GM12878 (cell line): ENCODE results near the gene CNOT8. TPM values are rescaled to one million over a fixed set of nuclear protein-coding genes. Genes with fewer than 3 reads are reported as not detected.

Source experiments
- ATAC-seq: fragments of 200-7000 bp; cut with Tn5 transposase; 3 replicates; pipeline ENCODE4 v1.9.1; 2020; ENCODE audit warnings: mild to moderate bottlenecking, moderate library complexity
- BruUV-seq: library from RNA; stranded (reverse); fragments of 400-500 nt; replicated peaks from 2 replicates; lab custom pipeline; 2021; lab: Mats Ljungman, UMichigan
- CTCF ChIA-PET: fragments of 300-600 bp; sonication (Branson Sonifier 250); formaldehyde crosslinking; extraction: SDS; loops from one replicate; lab custom pipeline; 2021; ENCODE audit warnings: inconsistent platforms; lab: Yijun Ruan, JAX
- POLR2A ChIA-PET: fragments of 350-600 bp; formaldehyde crosslinking; extraction: SDS; loops from one replicate; lab custom pipeline; 2021; ENCODE audit warnings: inconsistent platforms; lab: Charles Lee
- RAD21 ChIA-PET: fragments of 300-600 bp; sonication (Branson Sonifier 250); formaldehyde crosslinking; loops from one replicate; lab custom pipeline; 2023; ENCODE audit warnings: antibody characterized with exemption; ENCODE audit not compliant: unreplicated experiment; lab: Charles Lee
- SMC1A ChIA-PET: fragments of 300-600 bp; sonication (Branson Sonifier 250); formaldehyde crosslinking; loops from one replicate; lab custom pipeline; 2023; ENCODE audit not compliant: unreplicated experiment, uncharacterized antibody; lab: Charles Lee
- DNase-seq: peaks from one replicate; pipeline ENCODE4 v3.0.0-alpha.2; 2011; ENCODE audit warnings: low read depth, low spot score
- FAIRE-seq: peaks from 3 replicates; lab custom pipeline; 2011; peaks lifted over from hg19 to GRCh38; lab: Jason Lieb, UNC
- H2AFZ ChIP-seq: 2 replicates; pipeline ENCODE4 v1.6.0; 2011; ENCODE audit warnings: low read depth, low read length, control low read depth; ENCODE audit not compliant: control insufficient read depth
- H3K27ac ChIP-seq: 2 replicates; pipeline ENCODE4 v1.5.1; 2011; ENCODE audit warnings: control low read depth; ENCODE audit not compliant: control insufficient read depth, insufficient read depth
- H3K27me3 ChIP-seq, 2 experiments: replicated peaks in 1 of 2; 2 replicates each; pipeline versions ENCODE4 v1.6.0 to v1.6.1; 2011; ENCODE audit warnings: low read length in 1 of 2; ENCODE audit not compliant: control insufficient read depth in 2 of 2, insufficient read depth in 2 of 2
- H3K36me3 ChIP-seq, 2 experiments: 2 replicates each; pipeline ENCODE4 v1.5.1; 2011; ENCODE audit warnings: low read length in 1 of 2; ENCODE audit not compliant: control insufficient read depth in 2 of 2, insufficient read depth in 2 of 2
- H3K4me1 ChIP-seq: 2 replicates; pipeline ENCODE4 v1.6.1; 2011; ENCODE audit warnings: mild to moderate bottlenecking, low read length, moderate library complexity, mixed read lengths; ENCODE audit not compliant: control insufficient read depth, insufficient read depth
- H3K4me2 ChIP-seq: 2 replicates; pipeline ENCODE4 v1.6.0; 2011; ENCODE audit warnings: control low read depth; ENCODE audit not compliant: control insufficient read depth, insufficient read depth
- H3K4me3 ChIP-seq: fragments of 200-600 bp; sonication (generic); 2 replicates; pipeline ENCODE4 v1.5.1; 2016
- H3K79me2 ChIP-seq: 2 replicates; pipeline ENCODE4 v1.6.0; 2011; ENCODE audit warnings: low read length; ENCODE audit not compliant: control insufficient read depth, insufficient read depth
- H3K9ac ChIP-seq: 2 replicates; pipeline ENCODE4 v1.8.0; 2011; ENCODE audit warnings: low read length, control low read depth, mixed read lengths; ENCODE audit not compliant: control insufficient read depth, insufficient read depth
- H3K9me3 ChIP-seq: replicated peaks from 3 replicates; pipeline ENCODE4 v1.5.1; 2011; ENCODE audit warnings: mild to moderate bottlenecking, low read length; ENCODE audit not compliant: control insufficient read depth, insufficient read depth
- H4K20me1 ChIP-seq: 2 replicates; pipeline ENCODE4 v1.6.0; 2011; ENCODE audit not compliant: control insufficient read depth, insufficient read depth
- ATF7 ChIP-seq: fragments of 450-650 bp; IDR thresholded peaks from 2 replicates; pipeline ENCODE4 v1.6.1; 2016; ENCODE audit warnings: low read depth, mild to moderate bottlenecking
- BACH1 ChIP-seq: fragments of 450-650 bp; IDR thresholded peaks from 2 replicates; pipeline ENCODE4 v1.6.1; 2017; ENCODE audit warnings: mild to moderate bottlenecking, borderline replicate concordance
- BHLHE40 ChIP-seq, 2 experiments: fragments of 450-650 bp in 1 of 2; IDR thresholded peaks; 2 replicates each; pipeline ENCODE4 v1.6.1; 2011 to 2017; ENCODE audit warnings: low read depth in 2 of 2, borderline replicate concordance in 1 of 2, improper control_type of control experiment in 1 of 2, low read length in 1 of 2, mild to moderate bottlenecking in 1 of 2
- CBX3 ChIP-seq: fragments of 200-600 bp; sonication (generic); IDR thresholded peaks from 2 replicates; pipeline ENCODE4 v1.6.1; 2016; ENCODE audit warnings: low read depth, borderline replicate concordance
- CHD2 ChIP-seq: IDR thresholded peaks from 2 replicates; pipeline ENCODE4 v1.6.1; 2011; ENCODE audit warnings: low read depth, low read length, improper control_type of control experiment, borderline replicate concordance
- IKZF1 ChIP-seq: fragments of 450-650 bp; conservative IDR thresholded peaks from 2 replicates; pipeline ENCODE4 v1.6.1; 2017; ENCODE audit warnings: antibody characterized with exemption, mild to moderate bottlenecking
- MTA2 ChIP-seq: fragments of 450-650 bp; IDR thresholded peaks from 2 replicates; pipeline ENCODE4 v1.6.1; 2016; ENCODE audit warnings: low read depth, mild to moderate bottlenecking, moderate library complexity
- NFYA ChIP-seq: IDR thresholded peaks from 2 replicates; pipeline ENCODE4 v1.6.1; 2011; ENCODE audit warnings: low read depth, mild to moderate bottlenecking, low read length, improper control_type of control experiment, borderline replicate concordance
- NFYB ChIP-seq: IDR thresholded peaks from 2 replicates; pipeline ENCODE4 v1.6.1; 2011; ENCODE audit warnings: low read depth, mild to moderate bottlenecking, low read length, improper control_type of control experiment, moderate library complexity; ENCODE audit not compliant: insufficient read depth
- NR2C1 ChIP-seq: fragments of 450-650 bp; IDR thresholded peaks from 2 replicates; pipeline ENCODE4 v1.6.1; 2017; ENCODE audit warnings: antibody characterized with exemption, mild to moderate bottlenecking, moderate library complexity
- RELA ChIP-seq: fragments of 450-650 bp; IDR thresholded peaks from 2 replicates; pipeline ENCODE4 v1.8.0; 2014; ENCODE audit warnings: borderline replicate concordance; ENCODE audit not compliant: partially characterized antibody
- SREBF1 ChIP-seq: IDR thresholded peaks from 2 replicates; pipeline ENCODE4 v1.6.1; 2012; ENCODE audit warnings: mild to moderate bottlenecking, low read length
- STAT3 ChIP-seq: IDR thresholded peaks from 2 replicates; pipeline ENCODE4 v1.6.1; 2011; ENCODE audit warnings: low read depth, low read length, improper control_type of control experiment
- SUPT20H ChIP-seq: IDR thresholded peaks from 2 replicates; pipeline ENCODE4 v1.6.1; 2011; ENCODE audit warnings: low read depth, mild to moderate bottlenecking, low read length, moderate library complexity, borderline replicate concordance; ENCODE audit not compliant: control insufficient read depth
- TBL1XR1 ChIP-seq: IDR thresholded peaks from 2 replicates; pipeline ENCODE4 v1.6.1; 2012; ENCODE audit warnings: low read depth, low read length, improper control_type of control experiment
- ZBED1 ChIP-seq: IDR thresholded peaks from 2 replicates; pipeline ENCODE4 v1.6.1; 2016; ENCODE audit warnings: borderline replicate concordance
- WGBS: methylation state at CpG from one replicate; pipeline ENCODE4 v1.1.6; 2016; ENCODE audit warnings: low lambda C conversion rate; ENCODE audit not compliant: insufficient replicate concordance, insufficient coverage; ENCODE audit errors: missing lambda C conversion rate; 5-methylcytosine and 5-hydroxymethylcytosine counted together
- in situ Hi-C: fragments of 300-500 bp; cut with MboI; formaldehyde crosslinking; loops from 9 replicates; pipeline ENCODE4 v1.14.3; 2018; ENCODE audit warnings: mixed read lengths
- intact Hi-C: fragments of 100-400 bp; cut with micrococcal nuclease; formaldehyde crosslinking; loops from one replicate; pipeline ENCODE4 v1.14.2; 2022; ENCODE audit not compliant: unreplicated experiment
- polyA plus RNA-seq, 11 experiments: library from polyadenylated mRNA; depleted of rRNA in 4 of 11; unstranded in 6 of 11; stranded (reverse) in 5 of 11; fragments of >200 nt; fragmentation: Nextera tagmentation in 4 of 11; fragmentation: Illumina TruSeq in 1 of 11; extraction: Ambion mirVana in 4 of 11; extraction: Trizol in 1 of 11; gene quantifications; 1 replicate in 1 of 11; 2 replicates in 10 of 11; pipeline versions ENCODE4 v1.2.1 to v1.2.3, GENCODE V29; 2011 to 2016; ENCODE audit warnings: inconsistent platforms in 2 of 11, missing spikeins in 2 of 11, low read depth in 1 of 11
- total RNA-seq, 4 experiments: library from RNA; depleted of rRNA in 3 of 4; stranded (reverse); fragments of >200 nt in 3 of 4; fragmentation: Illumina TruSeq in 1 of 4; extraction: Trizol in 1 of 4; gene quantifications; 2 replicates each; pipeline versions ENCODE4 v1.2.1 to v1.2.3, GENCODE V29; 2013 to 2021
- TF ChIP-seq, protein P1 (sequence below): IDR thresholded peaks from 2 replicates; pipeline ENCODE4 v1.6.1; 2011; ENCODE audit warnings: low read depth, low read length, improper control_type of control experiment, borderline replicate concordance
- TF ChIP-seq, protein P2 (sequence below): fragments of 450-650 bp; IDR thresholded peaks from 2 replicates; pipeline ENCODE4 v1.6.1; 2017; ENCODE audit warnings: low read depth, mild to moderate bottlenecking, moderate library complexity

The CNOT8 gene
- total and polyA plus RNA-seq, 10 of the 15 experiments (the other 5 are each of a cell fraction or from before 2014, with no cell fraction given) = 13.2 to 57.1 (median 39.0) TPM

DNA sequence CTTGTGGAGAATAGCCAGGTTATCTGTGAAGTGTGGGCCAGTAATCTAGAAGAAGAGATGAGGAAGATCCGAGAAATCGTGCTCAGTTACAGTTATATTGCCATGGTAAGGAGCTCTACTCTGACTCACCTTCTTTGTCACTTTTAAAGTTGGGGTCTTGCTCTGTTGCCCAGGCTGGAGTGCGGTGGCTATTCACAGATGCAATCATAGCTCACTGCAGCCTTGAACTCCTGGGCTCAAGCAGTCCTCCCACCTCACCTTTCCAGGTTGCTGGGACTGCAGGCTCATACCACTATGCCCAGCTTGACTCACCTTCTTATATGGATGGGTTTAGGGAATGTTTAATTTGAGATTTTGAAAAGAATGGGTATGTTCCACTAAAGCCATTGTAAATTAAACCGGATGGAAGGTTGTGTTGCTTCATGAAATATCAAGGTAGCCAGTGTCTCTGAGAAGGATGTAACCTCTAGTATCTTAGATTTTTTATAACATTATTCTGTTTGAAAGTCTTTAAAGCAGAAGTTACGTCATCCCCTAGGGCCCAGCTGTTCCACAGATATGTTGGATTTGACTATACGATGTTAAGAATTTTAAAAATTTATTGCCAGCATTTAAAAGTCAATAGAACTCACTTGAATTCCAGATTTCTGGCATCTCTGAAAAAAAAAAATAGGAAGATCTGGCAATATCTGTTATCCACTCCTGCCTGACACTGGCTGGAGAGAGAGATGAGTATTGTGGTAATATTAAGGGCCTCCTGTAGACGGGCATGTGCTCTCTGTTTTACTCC, 5.1 kb downstream of the CNOT8 start:
- no peak for TF ChIP-seq CHD2
- TF ChIP-seq, protein P1, sequence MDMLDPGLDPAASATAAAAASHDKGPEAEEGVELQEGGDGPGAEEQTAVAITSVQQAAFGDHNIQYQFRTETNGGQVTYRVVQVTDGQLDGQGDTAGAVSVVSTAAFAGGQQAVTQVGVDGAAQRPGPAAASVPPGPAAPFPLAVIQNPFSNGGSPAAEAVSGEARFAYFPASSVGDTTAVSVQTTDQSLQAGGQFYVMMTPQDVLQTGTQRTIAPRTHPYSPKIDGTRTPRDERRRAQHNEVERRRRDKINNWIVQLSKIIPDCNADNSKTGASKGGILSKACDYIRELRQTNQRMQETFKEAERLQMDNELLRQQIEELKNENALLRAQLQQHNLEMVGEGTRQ = no peak
- no peak for TF ChIP-seq SREBF1
- no peak for TF ChIP-seq CBX3
- no peak for TF ChIP-seq IKZF1
- no peak for TF ChIP-seq TBL1XR1
- TF ChIP-seq NFYA = no peak
- no peak for TF ChIP-seq STAT3
- no peak for TF ChIP-seq NR2C1
- TF ChIP-seq BHLHE40 (IDR thresholded peaks at IDR 0.05; ENCODE audit: borderline replicate concordance in 1 of 2, low read depth in 2 of 2, low read length in 1 of 2) = no peak
- TF ChIP-seq NFYB = no peak
- TF ChIP-seq ATF7 = no peak
- TF ChIP-seq, protein P2, sequence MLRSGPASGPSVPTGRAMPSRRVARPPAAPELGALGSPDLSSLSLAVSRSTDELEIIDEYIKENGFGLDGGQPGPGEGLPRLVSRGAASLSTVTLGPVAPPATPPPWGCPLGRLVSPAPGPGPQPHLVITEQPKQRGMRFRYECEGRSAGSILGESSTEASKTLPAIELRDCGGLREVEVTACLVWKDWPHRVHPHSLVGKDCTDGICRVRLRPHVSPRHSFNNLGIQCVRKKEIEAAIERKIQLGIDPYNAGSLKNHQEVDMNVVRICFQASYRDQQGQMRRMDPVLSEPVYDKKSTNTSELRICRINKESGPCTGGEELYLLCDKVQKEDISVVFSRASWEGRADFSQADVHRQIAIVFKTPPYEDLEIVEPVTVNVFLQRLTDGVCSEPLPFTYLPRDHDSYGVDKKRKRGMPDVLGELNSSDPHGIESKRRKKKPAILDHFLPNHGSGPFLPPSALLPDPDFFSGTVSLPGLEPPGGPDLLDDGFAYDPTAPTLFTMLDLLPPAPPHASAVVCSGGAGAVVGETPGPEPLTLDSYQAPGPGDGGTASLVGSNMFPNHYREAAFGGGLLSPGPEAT = no peak
- TF ChIP-seq SUPT20H = no peak
- no peak for TF ChIP-seq BACH1
- no peak for TF ChIP-seq RELA
- no peak for TF ChIP-seq ZBED1
- no peak for TF ChIP-seq MTA2
- SMC1A ChIA-PET = interaction anchor here (1.0 kb wide), 1 partner anchor 17 kb away, joined by 4 read pairs; no protein-coding TSS in a partner anchor
- DNase-seq (no peak), FAIRE-seq (no peak), ATAC-seq (no peak)
- Histone ChIP-seq H3K4me2 (0 out of 2 replicates have a peak overlapping the region, but pooled peaks have one; percentile 77), H3K4me3 (no peak overlapping the region), H3K27me3 (no peaks in the 10 kb centered on the region), H3K4me1 (peaks cover 17% of the 10 kb centered on the region), H3K79me2 (peaks cover 53% of the 10 kb centered on the region), H3K9me3 (no peaks in the 10 kb centered on the region), H3K9ac (no peak overlapping the region), H3K36me3 (peaks cover 1 to 5% of the 10 kb centered on the region in 2 experiments), H2AFZ (no peak overlapping the region), H3K27ac (no peak overlapping the region), H4K20me1 (no peaks in the 10 kb centered on the region; the same call in 1 of the 2 replicates)
- POLR2A ChIA-PET = interaction anchor here (0.6 to 1.0 kb wide), 2 partner anchors 102 to 216 kb away, joined by 3 read pairs; no protein-coding TSS in a partner anchor
- intact Hi-C loops (loop anchor here (5.0 kb wide), 1 partner anchor 211 kb away; no protein-coding TSS in a partner anchor), in situ Hi-C loops (loop anchor here (5.0 kb wide), 1 partner anchor 111 kb away; no protein-coding TSS in a partner anchor)
- WGBS = 99% methylated on average over 7 of the region's 7 CpGs
- CTCF ChIA-PET = interaction anchor here (0.8 to 1.6 kb wide), 3 partner anchors 43 to 213 kb away, joined by 3 to 4 read pairs (median 3); no protein-coding TSS in a partner anchor
- RAD21 ChIA-PET = no interaction called here
- no TSS peak for BruUV-seq
